Left ventricle myocardium inferior (tissue), 1 donor: ENCODE data around the gene PTCD1. TPM values are rescaled to one million over a fixed set of nuclear protein-coding genes. Genes with fewer than 3 reads are reported as not detected.

Experiments used
- DNase-seq: peaks from one replicate; pipeline ENCODE4 v3.0.0-alpha.2; 2020
- H3K27ac ChIP-seq: fragments of 200-600 bp; replicated peaks from 2 replicates; pipeline ENCODE4 v1.8.0; 2021
- H3K27me3 ChIP-seq: fragments of 200-600 bp; 2 replicates; pipeline ENCODE4 v1.8.0; 2021; ENCODE audit warnings: low read depth
- H3K36me3 ChIP-seq: fragments of 200-600 bp; 2 replicates; pipeline ENCODE4 v1.8.0; 2021
- H3K4me1 ChIP-seq: fragments of 200-600 bp; 2 replicates; pipeline ENCODE4 v1.8.0; 2021
- H3K4me3 ChIP-seq: fragments of 200-600 bp; 2 replicates; pipeline ENCODE4 v1.8.0; 2021; ENCODE audit warnings: mild to moderate bottlenecking, moderate library complexity
- H3K9me3 ChIP-seq: fragments of 200-600 bp; replicated peaks from 2 replicates; pipeline ENCODE4 v1.8.0; 2021
- CTCF ChIP-seq: fragments of 200-600 bp; IDR thresholded peaks from 2 replicates; pipeline ENCODE4 v1.8.0; 2021; ENCODE audit warnings: antibody characterized with exemption, mild to moderate bottlenecking, borderline replicate concordance
- intact Hi-C: fragments of 100-400 bp; cut with micrococcal nuclease; formaldehyde crosslinking; loops from one replicate; pipeline ENCODE4 v1.11.0; 2022
- total RNA-seq: library from RNA; stranded (reverse); fragmentation: NEBNext Ultra II Directional; extraction: Animal tissue kit (Norgen Biotek cat#: 25700); gene quantifications from one replicate; pipeline ENCODE4 v1.2.1, GENCODE V29; 2021
- donor health status: DM: no; HTN: yes; CAD: no; lungs with severe emphysema.

PTCD1 gene
- total RNA-seq, 1 donor from 2014 or later, result 4.3 TPM

- Histone ChIP-seq H3K4me1 (peaks cover 24% of the 10 kb centered on the region), H3K4me3 (no peak overlapping the region), H3K9me3 (no peaks in the 10 kb centered on the region), H3K27ac (no peak overlapping the region), H3K27me3 (no peaks in the 10 kb centered on the region), H3K36me3 (peaks cover 88% of the 10 kb centered on the region)
- DNase-seq, result no peak
- TF ChIP-seq CTCF, result no peak
- intact Hi-C loops, result no loop called here
Measured at GRCh38 chr7:99448855-99449254, 10.3 kb upstream of the PTCD1 start.

GRCh38 chr7:99447943-99448342 lies 9.3 kb upstream of the PTCD1 start:
- TF ChIP-seq CTCF, result no peak
- Histone ChIP-seq H3K27me3 (no peaks in the 10 kb centered on the region), H3K4me3 (no peak overlapping the region), H3K27ac (no peak overlapping the region), H3K9me3 (no peaks in the 10 kb centered on the region), H3K36me3 (peaks cover 91% of the 10 kb centered on the region), H3K4me1 (peaks cover 24% of the 10 kb centered on the region)
- no peak for DNase-seq
- intact Hi-C loops, result no loop called here

- no peak for TF ChIP-seq CTCF
- DNase-seq, result no peak
- peaks cover 80% of the 10 kb centered on the region for H3K36me3 ChIP-seq
- H3K27ac ChIP-seq, result no peak overlapping the region
- intact Hi-C loops, result no loop called here
- H3K4me1 ChIP-seq, result peaks cover 8% of the 10 kb centered on the region
- no peaks in the 10 kb centered on the region for H3K27me3 ChIP-seq
- H3K9me3 ChIP-seq, result no peaks in the 10 kb centered on the region
- no peak overlapping the region for H3K4me3 ChIP-seq
Measured at GRCh38 chr7:99446096-99446495, 7.5 kb upstream of the PTCD1 start.

- TF ChIP-seq CTCF, result no peak
- no peak for DNase-seq
- H3K4me1 ChIP-seq, result peaks cover 39% of the 10 kb centered on the region
- H3K9me3 ChIP-seq, result no peaks in the 10 kb centered on the region
- H3K27me3 ChIP-seq, result no peaks in the 10 kb centered on the region
- peak overlapping the region; percentile 93 for H3K4me3 ChIP-seq
- intact Hi-C loops, result no loop called here
- peaks cover 30% of the 10 kb centered on the region for H3K36me3 ChIP-seq
- no peak overlapping the region for H3K27ac ChIP-seq
Measured at GRCh38 chr7:99440195-99440594, 1.6 kb upstream of the PTCD1 start.

GRCh38 chr7:99437946-99438572 lies 539 bp downstream of the PTCD1 start:
- peaks cover 39% of the 10 kb centered on the region for H3K4me1 ChIP-seq
- intact Hi-C loops, result no loop called here
- peak overlapping the region; percentile 85 for H3K27ac ChIP-seq
- no peaks in the 10 kb centered on the region for H3K9me3 ChIP-seq
- peaks cover 30% of the 10 kb centered on the region for H3K36me3 ChIP-seq
- peak overlapping the region; percentile 93 for H3K4me3 ChIP-seq
- TF ChIP-seq CTCF, result no peak
- no peak for DNase-seq
- no peaks in the 10 kb centered on the region for H3K27me3 ChIP-seq
